ENCODE data around the gene CDH3. TPM values are rescaled to one million over a fixed set of nuclear protein-coding genes. Genes with fewer than 3 reads are reported as not detected.

The CDH3 gene
- total and polyA plus RNA-seq, 2 donors (not counting 1 experiment from before 2014, with no cell fraction given), result 0.17 to 0.24 TPM

DNA sequence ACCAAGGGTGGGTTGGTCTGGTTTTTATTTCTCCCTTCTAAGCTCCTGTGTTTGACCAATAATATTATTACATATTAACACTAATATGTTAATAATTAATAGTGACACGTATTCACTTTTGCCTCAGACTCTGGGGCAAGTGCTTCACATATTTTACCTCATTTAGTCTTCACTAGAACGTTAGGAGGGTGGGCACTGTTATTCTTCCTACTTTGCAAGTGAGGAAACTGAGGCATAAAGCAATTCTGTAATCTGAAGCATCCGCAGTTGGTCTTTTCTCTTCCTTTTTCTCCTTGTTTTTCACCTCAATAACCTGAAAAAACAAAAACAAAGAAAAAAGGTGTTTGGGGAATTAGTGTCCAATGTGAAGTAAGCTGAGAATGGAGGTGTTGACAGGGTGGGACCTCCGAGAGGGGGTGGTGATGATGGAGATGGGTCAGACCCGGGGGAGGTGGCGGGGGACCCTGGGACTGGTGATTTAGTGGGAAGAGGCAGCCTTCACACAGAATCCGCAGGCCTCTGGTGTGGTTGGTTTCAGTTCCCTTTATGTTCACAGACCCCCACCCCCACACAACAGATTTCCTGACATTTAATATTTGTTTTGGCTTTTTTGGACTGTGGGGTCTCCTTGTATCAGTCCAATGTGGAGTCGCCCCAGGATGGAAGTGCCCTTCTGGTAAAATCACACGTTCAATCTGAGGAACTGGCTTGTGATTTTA is 95.7 kb downstream of the CDH3 start:
- TF ChIP-seq, protein P1, sequence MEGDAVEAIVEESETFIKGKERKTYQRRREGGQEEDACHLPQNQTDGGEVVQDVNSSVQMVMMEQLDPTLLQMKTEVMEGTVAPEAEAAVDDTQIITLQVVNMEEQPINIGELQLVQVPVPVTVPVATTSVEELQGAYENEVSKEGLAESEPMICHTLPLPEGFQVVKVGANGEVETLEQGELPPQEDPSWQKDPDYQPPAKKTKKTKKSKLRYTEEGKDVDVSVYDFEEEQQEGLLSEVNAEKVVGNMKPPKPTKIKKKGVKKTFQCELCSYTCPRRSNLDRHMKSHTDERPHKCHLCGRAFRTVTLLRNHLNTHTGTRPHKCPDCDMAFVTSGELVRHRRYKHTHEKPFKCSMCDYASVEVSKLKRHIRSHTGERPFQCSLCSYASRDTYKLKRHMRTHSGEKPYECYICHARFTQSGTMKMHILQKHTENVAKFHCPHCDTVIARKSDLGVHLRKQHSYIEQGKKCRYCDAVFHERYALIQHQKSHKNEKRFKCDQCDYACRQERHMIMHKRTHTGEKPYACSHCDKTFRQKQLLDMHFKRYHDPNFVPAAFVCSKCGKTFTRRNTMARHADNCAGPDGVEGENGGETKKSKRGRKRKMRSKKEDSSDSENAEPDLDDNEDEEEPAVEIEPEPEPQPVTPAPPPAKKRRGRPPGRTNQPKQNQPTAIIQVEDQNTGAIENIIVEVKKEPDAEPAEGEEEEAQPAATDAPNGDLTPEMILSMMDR (IDR thresholded peaks at IDR 0.05), result no peak
- Mint-ChIP-seq H3K27ac (peak overlapping the region; percentile 53), H3K4me1 (peaks cover 29% of the 10 kb centered on the region), H3K9me3 (ENCODE audit: insufficient read depth) (no peaks in the 10 kb centered on the region), H3K27me3 (peaks cover 22% of the 10 kb centered on the region), H3K4me3 (peak overlapping the region; percentile 41)
- 45% methylated on average over 3 of the region's 9 CpGs for WGBS (ENCODE audit: insufficient coverage)
- POLR2A ChIA-PET, result interaction anchor here (0.5 kb wide), 1 partner anchor 16 kb away, joined by 3 read pairs; no protein-coding TSS in a partner anchor
- no peak for DNase-seq
- ATAC-seq (ENCODE audit: low read depth), result peak; percentile 48
- intact Hi-C loops (cut with micrococcal nuclease), result loop anchor here (1.0 to 10.0 kb wide), 2 partner anchors 16 to 54 kb away; no protein-coding TSS in a partner anchor
- peaks cover 0 to 13% (median 0%) of the 10 kb centered on the region in 3 donors for H3K9me3 ChIP-seq (ENCODE audit: control extremely low read depth in 1 of 3, control insufficient read depth in 2 of 3, insufficient read depth in 1 of 3, low read length in 2 of 3)
- H3K4me3 ChIP-seq (ENCODE audit: control extremely low read depth in 1 of 5, extremely low read depth in 1 of 5, insufficient read depth in 1 of 5, low read depth in 2 of 5, low read length in 4 of 5), result no peak overlapping the region
- no peaks in the 10 kb centered on the region for H3K36me3 ChIP-seq (replicated peaks in 1 of 2; ENCODE audit: control extremely low read depth in 1 of 2, control insufficient read depth in 1 of 2, extremely low read depth in 1 of 2, insufficient read depth in 2 of 2, low read length in 1 of 2)
- no peaks in the 10 kb centered on the region for H3K79me2 ChIP-seq (ENCODE audit: control insufficient read depth, insufficient read depth, low read length)
- H3K27me3 ChIP-seq (replicated peaks in 1 of 4; ENCODE audit: control extremely low read depth in 1 of 4, control insufficient read depth in 3 of 4, insufficient read depth in 4 of 4, low read length in 3 of 4), result peaks cover 0 to 23% (median 10%) of the 10 kb centered on the region in 4 experiments
- peak overlapping the region; percentile 30 for H3K4me2 ChIP-seq (replicated peaks; ENCODE audit: low read depth, low read length, poor library complexity, severe bottlenecking)
- CTCF ChIA-PET, result no interaction called here
- peaks cover 30 to 32% of the 10 kb centered on the region in 2 donors for H3K4me1 ChIP-seq (ENCODE audit: control insufficient read depth in 2 of 2, insufficient read depth in 2 of 2, low read length in 2 of 2)
- no peaks in the 10 kb centered on the region for H4K20me1 ChIP-seq (ENCODE audit: control insufficient read depth, insufficient read depth, low read length, poor library complexity, severe bottlenecking)
- no peak overlapping the region for H3K9ac ChIP-seq (ENCODE audit: low read length)
- no peak overlapping the region for H3K27ac ChIP-seq (ENCODE audit: low read length in 2 of 2)
- H2AFZ ChIP-seq (ENCODE audit: insufficient read depth, low read depth, low read length, poor library complexity, severe bottlenecking), result no peak overlapping the region

DNA sequence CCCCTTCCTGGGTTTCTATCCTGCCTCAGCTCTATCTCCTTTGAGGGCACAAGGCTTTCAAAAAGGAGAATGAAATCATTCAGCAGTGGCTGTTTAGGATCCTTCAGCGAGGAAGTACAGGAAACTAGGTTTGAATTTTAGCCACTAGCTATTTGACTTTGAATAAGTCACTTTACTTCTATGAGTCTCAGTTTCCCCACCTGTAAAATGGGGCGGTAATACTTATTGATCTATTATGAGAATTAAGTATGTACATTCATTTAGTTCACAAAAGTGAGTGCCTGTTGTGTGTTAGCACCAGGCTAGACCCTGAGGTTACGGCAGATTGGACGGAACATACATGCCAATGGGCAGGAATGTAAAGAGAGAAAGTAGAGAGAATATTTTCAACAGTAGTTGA is 98.6 kb downstream of the CDH3 start:
- no peak overlapping the region for H3K27ac Mint-ChIP-seq
- peaks cover 17% of the 10 kb centered on the region for H3K27me3 Mint-ChIP-seq
- intact Hi-C loops (cut with micrococcal nuclease), result loop anchor here (10.0 kb wide), 1 partner anchor 51 kb away; no protein-coding TSS in a partner anchor
- H3K9me3 ChIP-seq (ENCODE audit: control extremely low read depth in 1 of 3, control insufficient read depth in 2 of 3, insufficient read depth in 1 of 3, low read length in 2 of 3), result no peaks in the 10 kb centered on the region
- ATAC-seq (ENCODE audit: low read depth) (no peak), DNase-seq (no peak)
- 85% methylated on average over 3 of the region's 4 CpGs for WGBS (ENCODE audit: insufficient coverage)
- no peaks in the 10 kb centered on the region for H3K36me3 ChIP-seq (replicated peaks in 1 of 2; ENCODE audit: control extremely low read depth in 1 of 2, control insufficient read depth in 1 of 2, extremely low read depth in 1 of 2, insufficient read depth in 2 of 2, low read length in 1 of 2)
- no peaks in the 10 kb centered on the region for H3K9me3 Mint-ChIP-seq (ENCODE audit: insufficient read depth)
- no peak overlapping the region for H3K9ac ChIP-seq (ENCODE audit: low read length)
- H3K4me2 ChIP-seq (replicated peaks; ENCODE audit: low read depth, low read length, poor library complexity, severe bottlenecking), result no peak overlapping the region
- H3K27ac ChIP-seq (ENCODE audit: low read length in 2 of 2), result no peak overlapping the region
- H3K79me2 ChIP-seq (ENCODE audit: control insufficient read depth, insufficient read depth, low read length), result no peaks in the 10 kb centered on the region
- H3K4me3 Mint-ChIP-seq, result no peak overlapping the region
- CTCF ChIA-PET, result no interaction called here
- H2AFZ ChIP-seq (ENCODE audit: insufficient read depth, low read depth, low read length, poor library complexity, severe bottlenecking), result no peak overlapping the region
- no peaks in the 10 kb centered on the region for H3K27me3 ChIP-seq (replicated peaks in 1 of 4; ENCODE audit: control extremely low read depth in 1 of 4, control insufficient read depth in 3 of 4, insufficient read depth in 4 of 4, low read length in 3 of 4)
- H4K20me1 ChIP-seq (ENCODE audit: control insufficient read depth, insufficient read depth, low read length, poor library complexity, severe bottlenecking), result no peaks in the 10 kb centered on the region
- TF ChIP-seq EZH2 (IDR thresholded peaks at IDR 0.05; ENCODE audit: borderline replicate concordance, insufficient read depth, low read depth, low read length, poor library complexity, severe bottlenecking), result no peak
- TF ChIP-seq, protein P1 (IDR thresholded peaks at IDR 0.05), result no peak
- H3K4me1 Mint-ChIP-seq, result peaks cover 20% of the 10 kb centered on the region
- no peak overlapping the region for H3K4me3 ChIP-seq (ENCODE audit: control extremely low read depth in 1 of 5, extremely low read depth in 1 of 5, insufficient read depth in 1 of 5, low read depth in 2 of 5, low read length in 4 of 5)
- peaks cover 16 to 18% of the 10 kb centered on the region in 2 donors for H3K4me1 ChIP-seq (ENCODE audit: control insufficient read depth in 2 of 2, insufficient read depth in 2 of 2, low read length in 2 of 2)
- POLR2A ChIA-PET, result no interaction called here
